ENCODE data around the gene VPS4A.

Gene VPS4A

GRCh38 chr16:69319381-69319780, 8.2 kb downstream of the VPS4A start:
- no peak for TF ChIP-seq EP300 (IDR thresholded peaks at IDR 0.05; ENCODE audit: borderline replicate concordance)
- TF ChIP-seq YY1 (IDR thresholded peaks at IDR 0.05; ENCODE audit: low read depth), result no peak
- no peak for TF ChIP-seq RAD21 (IDR thresholded peaks at IDR 0.05; ENCODE audit: low read depth)
- no peak for TF ChIP-seq CEBPB (IDR thresholded peaks at IDR 0.05)
- TF ChIP-seq TEAD4 (IDR thresholded peaks at IDR 0.05), result no peak
- no peak for TF ChIP-seq EGR1 (IDR thresholded peaks at IDR 0.05)
- TF ChIP-seq TCF12 (IDR thresholded peaks at IDR 0.05; ENCODE audit: low read depth), result no peak
- no peak for TF ChIP-seq TAF1 (IDR thresholded peaks at IDR 0.05; ENCODE audit: low read depth)
- TF ChIP-seq FOXM1 (IDR thresholded peaks at IDR 0.05; ENCODE audit: borderline replicate concordance, low read depth), result no peak

- TF ChIP-seq YY1 (IDR thresholded peaks at IDR 0.05; ENCODE audit: low read depth), result no peak
- no peak for TF ChIP-seq TCF12 (IDR thresholded peaks at IDR 0.05; ENCODE audit: low read depth)
- no peak for TF ChIP-seq NFIC (IDR thresholded peaks at IDR 0.05)
- TF ChIP-seq CEBPB (IDR thresholded peaks at IDR 0.05), result no peak
These were observed 8.9 kb downstream of the VPS4A start for GRCh38 chr16:69319826-69320739.

DNA sequence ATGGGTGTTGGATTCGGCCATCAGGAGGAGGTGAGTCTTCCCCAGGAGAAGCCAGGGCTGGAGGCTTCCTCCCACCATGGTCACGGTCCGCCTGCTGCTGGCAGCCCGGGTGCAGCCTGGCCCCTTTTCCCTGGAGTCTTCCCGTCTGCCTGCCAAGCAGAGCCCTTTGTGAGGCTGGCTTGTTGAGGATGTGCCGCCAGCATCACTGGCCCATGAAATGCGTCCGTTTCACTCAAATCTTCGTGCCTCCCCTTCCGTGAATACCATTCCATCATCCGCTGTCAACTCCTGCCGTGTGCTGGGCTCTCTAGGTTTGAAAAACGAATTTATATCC, 9.6 kb downstream of the VPS4A start:
- TF ChIP-seq EGR1 (IDR thresholded peaks at IDR 0.05), result no peak
- TF ChIP-seq EP300 (IDR thresholded peaks at IDR 0.05; ENCODE audit: borderline replicate concordance), result no peak
- no peak for TF ChIP-seq TAF1 (IDR thresholded peaks at IDR 0.05; ENCODE audit: low read depth)
- TF ChIP-seq TCF12 (IDR thresholded peaks at IDR 0.05; ENCODE audit: low read depth), result no peak
- TF ChIP-seq NFIC (IDR thresholded peaks at IDR 0.05), result no peak
- no peak for TF ChIP-seq RAD21 (IDR thresholded peaks at IDR 0.05; ENCODE audit: low read depth)
- no peak for TF ChIP-seq ZBTB7A (IDR thresholded peaks at IDR 0.05; ENCODE audit: low read depth)
- TF ChIP-seq, protein P1, sequence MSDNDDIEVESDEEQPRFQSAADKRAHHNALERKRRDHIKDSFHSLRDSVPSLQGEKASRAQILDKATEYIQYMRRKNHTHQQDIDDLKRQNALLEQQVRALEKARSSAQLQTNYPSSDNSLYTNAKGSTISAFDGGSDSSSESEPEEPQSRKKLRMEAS (IDR thresholded peaks at IDR 0.05), result no peak
- no peak for TF ChIP-seq CREB1 (IDR thresholded peaks at IDR 0.05; ENCODE audit: low read depth)
- no peak for TF ChIP-seq TEAD4 (IDR thresholded peaks at IDR 0.05)
- TF ChIP-seq, protein P2, sequence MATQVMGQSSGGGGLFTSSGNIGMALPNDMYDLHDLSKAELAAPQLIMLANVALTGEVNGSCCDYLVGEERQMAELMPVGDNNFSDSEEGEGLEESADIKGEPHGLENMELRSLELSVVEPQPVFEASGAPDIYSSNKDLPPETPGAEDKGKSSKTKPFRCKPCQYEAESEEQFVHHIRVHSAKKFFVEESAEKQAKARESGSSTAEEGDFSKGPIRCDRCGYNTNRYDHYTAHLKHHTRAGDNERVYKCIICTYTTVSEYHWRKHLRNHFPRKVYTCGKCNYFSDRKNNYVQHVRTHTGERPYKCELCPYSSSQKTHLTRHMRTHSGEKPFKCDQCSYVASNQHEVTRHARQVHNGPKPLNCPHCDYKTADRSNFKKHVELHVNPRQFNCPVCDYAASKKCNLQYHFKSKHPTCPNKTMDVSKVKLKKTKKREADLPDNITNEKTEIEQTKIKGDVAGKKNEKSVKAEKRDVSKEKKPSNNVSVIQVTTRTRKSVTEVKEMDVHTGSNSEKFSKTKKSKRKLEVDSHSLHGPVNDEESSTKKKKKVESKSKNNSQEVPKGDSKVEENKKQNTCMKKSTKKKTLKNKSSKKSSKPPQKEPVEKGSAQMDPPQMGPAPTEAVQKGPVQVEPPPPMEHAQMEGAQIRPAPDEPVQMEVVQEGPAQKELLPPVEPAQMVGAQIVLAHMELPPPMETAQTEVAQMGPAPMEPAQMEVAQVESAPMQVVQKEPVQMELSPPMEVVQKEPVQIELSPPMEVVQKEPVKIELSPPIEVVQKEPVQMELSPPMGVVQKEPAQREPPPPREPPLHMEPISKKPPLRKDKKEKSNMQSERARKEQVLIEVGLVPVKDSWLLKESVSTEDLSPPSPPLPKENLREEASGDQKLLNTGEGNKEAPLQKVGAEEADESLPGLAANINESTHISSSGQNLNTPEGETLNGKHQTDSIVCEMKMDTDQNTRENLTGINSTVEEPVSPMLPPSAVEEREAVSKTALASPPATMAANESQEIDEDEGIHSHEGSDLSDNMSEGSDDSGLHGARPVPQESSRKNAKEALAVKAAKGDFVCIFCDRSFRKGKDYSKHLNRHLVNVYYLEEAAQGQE (IDR thresholded peaks at IDR 0.05; ENCODE audit: low read depth), result no peak
- TF ChIP-seq YY1 (IDR thresholded peaks at IDR 0.05; ENCODE audit: low read depth), result no peak
- TF ChIP-seq FOXM1 (IDR thresholded peaks at IDR 0.05; ENCODE audit: borderline replicate concordance, low read depth), result no peak
- TF ChIP-seq USF1 (IDR thresholded peaks at IDR 0.05), result no peak
- no peak for TF ChIP-seq CEBPB (IDR thresholded peaks at IDR 0.05)

DNA sequence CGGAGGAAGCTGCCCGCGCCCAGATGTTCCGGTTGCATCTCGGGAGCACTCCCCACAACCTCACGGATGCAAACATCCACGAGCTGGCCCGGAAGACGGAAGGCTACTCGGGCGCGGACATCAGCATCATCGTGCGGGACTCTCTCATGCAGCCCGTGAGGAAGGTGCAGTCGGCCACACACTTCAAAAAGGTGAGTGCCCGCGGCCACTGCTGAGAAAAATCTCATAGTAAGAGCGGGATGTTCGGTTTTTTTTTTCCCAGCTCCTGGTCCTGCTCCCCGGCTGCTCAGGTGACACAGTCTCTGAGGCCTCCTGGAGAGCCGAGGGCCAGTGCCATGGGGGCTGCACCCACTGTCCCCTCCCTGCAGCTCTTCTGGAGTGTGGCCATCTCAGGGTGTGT, 9.9 kb downstream of the VPS4A start:
- TF ChIP-seq EGR1 (IDR thresholded peaks at IDR 0.05), result no peak
- no peak for TF ChIP-seq ZBTB7A (IDR thresholded peaks at IDR 0.05; ENCODE audit: low read depth)
- no peak for TF ChIP-seq USF1 (IDR thresholded peaks at IDR 0.05)
- no peak for TF ChIP-seq TAF1 (IDR thresholded peaks at IDR 0.05; ENCODE audit: low read depth)
- TF ChIP-seq CEBPB (IDR thresholded peaks at IDR 0.05), result no peak
- no peak for TF ChIP-seq EP300 (IDR thresholded peaks at IDR 0.05; ENCODE audit: borderline replicate concordance)
- no peak for TF ChIP-seq TCF12 (IDR thresholded peaks at IDR 0.05; ENCODE audit: low read depth)
- TF ChIP-seq, protein P2 (IDR thresholded peaks at IDR 0.05; ENCODE audit: low read depth), result no peak
- no peak for TF ChIP-seq RAD21 (IDR thresholded peaks at IDR 0.05; ENCODE audit: low read depth)
- TF ChIP-seq CREB1 (IDR thresholded peaks at IDR 0.05; ENCODE audit: low read depth), result no peak
- TF ChIP-seq FOXM1 (IDR thresholded peaks at IDR 0.05; ENCODE audit: borderline replicate concordance, low read depth), result no peak

- TF ChIP-seq CREB1 (IDR thresholded peaks at IDR 0.05; ENCODE audit: low read depth), result no peak
- no peak for TF ChIP-seq CEBPB (IDR thresholded peaks at IDR 0.05)
- TF ChIP-seq EP300 (IDR thresholded peaks at IDR 0.05; ENCODE audit: borderline replicate concordance), result no peak
- no peak for TF ChIP-seq TAF1 (IDR thresholded peaks at IDR 0.05; ENCODE audit: low read depth)
- no peak for TF ChIP-seq EGR1 (IDR thresholded peaks at IDR 0.05)
- TF ChIP-seq NFIC (IDR thresholded peaks at IDR 0.05), result no peak
- TF ChIP-seq, protein P2 (IDR thresholded peaks at IDR 0.05; ENCODE audit: low read depth), result no peak
- TF ChIP-seq, protein P1 (IDR thresholded peaks at IDR 0.05), result no peak
- no peak for TF ChIP-seq RAD21 (IDR thresholded peaks at IDR 0.05; ENCODE audit: low read depth)
- no peak for TF ChIP-seq ZBTB7A (IDR thresholded peaks at IDR 0.05; ENCODE audit: low read depth)
- TF ChIP-seq USF1 (IDR thresholded peaks at IDR 0.05), result no peak
- no peak for TF ChIP-seq TEAD4 (IDR thresholded peaks at IDR 0.05)
- no peak for TF ChIP-seq TCF12 (IDR thresholded peaks at IDR 0.05; ENCODE audit: low read depth)
- TF ChIP-seq FOXM1 (IDR thresholded peaks at IDR 0.05; ENCODE audit: borderline replicate concordance, low read depth), result no peak
- no peak for TF ChIP-seq YY1 (IDR thresholded peaks at IDR 0.05; ENCODE audit: low read depth)
These were observed 11.2 kb downstream of the VPS4A start for GRCh38 chr16:69322343-69322742.
